ENCODE results near the gene NRBP1. TPM values are rescaled to one million over a fixed set of nuclear protein-coding genes. Genes with fewer than 3 reads are reported as not detected.

The NRBP1 gene
- total RNA-seq, 4 donors from 2014 or later: 91.8 to 125 (median 120) TPM

GRCh38 chr2:27431395-27431794 lies 3.0 kb downstream of the NRBP1 start:
- no peaks in the 10 kb centered on the region for H3K27me3 ChIP-seq
- peaks cover 34 to 43% of the 10 kb centered on the region in 2 donors for H3K4me1 ChIP-seq
- intact Hi-C loops (cut with DNase I; ENCODE audit: low total_unique reads): no loop called here
- ATAC-seq (no peak), DNase-seq (no peak)
- in situ Hi-C loops (cut with MboI; ENCODE audit: low sequenced_read_pairs in 4 of 4): no loop called here
- H3K4me3 ChIP-seq: no peak overlapping the region
- peak overlapping the region; percentile 5 to 100 (median 69) for H3K27ac ChIP-seq
- peaks cover 4 to 34% of the 10 kb centered on the region in 2 donors for H3K36me3 ChIP-seq
- H3K9me3 ChIP-seq: no peaks in the 10 kb centered on the region
- no peak for TF ChIP-seq POLR2A (IDR thresholded peaks at IDR 0.05)
- TF ChIP-seq CTCF (IDR thresholded peaks at IDR 0.05 in 4 of 5, conservative IDR thresholded peaks at IDR 0.05 in 1 of 5): no peak

- in situ Hi-C loops (cut with MboI; ENCODE audit: low sequenced_read_pairs in 4 of 4) (no loop called here), intact Hi-C loops (cut with DNase I; ENCODE audit: low total_unique reads) (loop anchor here (5.0 kb wide), 1 partner anchor 33 kb away; no protein-coding TSS in a partner anchor)
- Histone ChIP-seq H3K27ac (no peak overlapping the region), H3K4me3 (no peak overlapping the region), H3K27me3 (no peaks in the 10 kb centered on the region), H3K9me3 (no peaks in the 10 kb centered on the region), H3K4me1 (peaks cover 16 to 23% of the 10 kb centered on the region in 2 donors), H3K36me3 (peaks cover 4 to 77% of the 10 kb centered on the region in 2 donors)
- no peak for DNase-seq
- TF ChIP-seq CTCF (IDR thresholded peaks at IDR 0.05 in 4 of 5, conservative IDR thresholded peaks at IDR 0.05 in 1 of 5): no peak
- TF ChIP-seq POLR2A (IDR thresholded peaks at IDR 0.05): no peak
- no peak for ATAC-seq
Measured at GRCh38 chr2:27435628-27436027, 7.2 kb downstream of the NRBP1 start.

GRCh38 chr2:27441226-27441926 lies 12.9 kb downstream of the NRBP1 start:
- in situ Hi-C loops (cut with MboI; ENCODE audit: low sequenced_read_pairs in 4 of 4) (no loop called here), intact Hi-C loops (cut with DNase I; ENCODE audit: low total_unique reads) (no loop called here)
- Histone ChIP-seq H3K4me1 (peaks cover 4 to 5% of the 10 kb centered on the region in 2 donors), H3K4me3 (no peak overlapping the region), H3K27ac (no peak overlapping the region), H3K36me3 (peaks cover 0 to 56% of the 10 kb centered on the region in 2 donors), H3K27me3 (no peaks in the 10 kb centered on the region), H3K9me3 (no peaks in the 10 kb centered on the region)
- TF ChIP-seq CTCF (IDR thresholded peaks at IDR 0.05 in 4 of 5, conservative IDR thresholded peaks at IDR 0.05 in 1 of 5): no peak
- no peak for TF ChIP-seq POLR2A (IDR thresholded peaks at IDR 0.05)
- DNase-seq: no peak
- no peak for ATAC-seq

GRCh38 chr2:27441958-27442919 lies 13.8 kb downstream of the NRBP1 start, which contains the start of gene KRTCAP3:
Gene KRTCAP3, plus strand, starts transcription at chr2:27442381. Its CDS starts 32 bp downstream, at chr2:27442413.
- DNase-seq (no peak), ATAC-seq (peak; percentile 44 to 45)
- Histone ChIP-seq H3K27me3 (no peaks in the 10 kb centered on the region), H3K36me3 (peaks cover 0 to 50% of the 10 kb centered on the region in 2 donors), H3K9me3 (no peaks in the 10 kb centered on the region), H3K4me1 (peaks cover 4 to 5% of the 10 kb centered on the region in 2 donors), H3K4me3 (peak within 1 kb of the TSS in 2 of 4 donors; percentile 22 to 33), H3K27ac (peak within 1 kb of the TSS; percentile 44 to 85 (median 64))
- in situ Hi-C loops (cut with MboI; ENCODE audit: low sequenced_read_pairs in 4 of 4): no loop called here
- intact Hi-C loops (cut with DNase I; ENCODE audit: low total_unique reads): no loop called here
- TF ChIP-seq POLR2A (IDR thresholded peaks at IDR 0.05): no peak
- TF ChIP-seq CTCF (IDR thresholded peaks at IDR 0.05 in 4 of 5, conservative IDR thresholded peaks at IDR 0.05 in 1 of 5): no peak
